Subcutaneous abdominal adipose tissue (tissue), 5 donors: ENCODE measurements around the gene FOXB1.

Experiments
- H3K27ac ChIP-seq: one replicate; pipeline ENCODE4 v1.7.0; 2013; ENCODE audit warnings: low read depth, mild to moderate bottlenecking, inconsistent platforms, low read length, moderate library complexity
- H3K27me3 ChIP-seq, 5 donors: one replicate each; pipeline ENCODE4 v1.7.0; 2013; ENCODE audit warnings: low read length in 5 of 5, inconsistent platforms in 1 of 5; ENCODE audit not compliant: control insufficient read depth in 5 of 5, insufficient read depth in 4 of 5
- H3K36me3 ChIP-seq, 5 donors: one replicate each; pipeline ENCODE4 v1.7.0; 2013; ENCODE audit warnings: low read length in 5 of 5; ENCODE audit not compliant: control insufficient read depth in 5 of 5, insufficient read depth in 5 of 5
- H3K4me1 ChIP-seq, 5 donors: one replicate each; pipeline ENCODE4 v1.7.0; 2013; ENCODE audit warnings: low read length in 5 of 5, mild to moderate bottlenecking in 3 of 5, moderate library complexity in 1 of 5; ENCODE audit not compliant: control insufficient read depth in 5 of 5, insufficient read depth in 5 of 5
- H3K4me3 ChIP-seq, 5 donors: one replicate each; pipeline ENCODE4 v1.7.0; 2013; ENCODE audit warnings: low read length in 5 of 5, low read depth in 1 of 5
- H3K9ac ChIP-seq, 5 donors: one replicate each; pipeline ENCODE4 v1.7.0; 2013; ENCODE audit warnings: low read length in 5 of 5, mild to moderate bottlenecking in 4 of 5, moderate library complexity in 3 of 5
- H3K9me3 ChIP-seq, 5 donors: one replicate each; pipeline ENCODE4 v1.7.0; 2013; ENCODE audit warnings: low read length in 5 of 5; ENCODE audit not compliant: control insufficient read depth in 5 of 5
- donor health status: healthy.
- donor health status: healthy.
- donor health status: healthy.
- donor health status: healthy.
- donor health status: healthy.

FOXB1 gene

GRCh38 chr15:60020736-60021135 lies 16.6 kb downstream of the FOXB1 start:
- no peak overlapping the region for H3K4me3 ChIP-seq
- peaks cover 2 to 13% (median 4%) of the 10 kb centered on the region in 5 donors for H3K27me3 ChIP-seq
- H3K4me1 ChIP-seq = no peaks in the 10 kb centered on the region
- H3K9me3 ChIP-seq = peaks cover 4 to 11% (median 6%) of the 10 kb centered on the region in 5 donors
- H3K36me3 ChIP-seq = no peaks in the 10 kb centered on the region
- H3K9ac ChIP-seq = no peak overlapping the region
- H3K27ac ChIP-seq = no peak overlapping the region

- H3K9ac ChIP-seq = no peak overlapping the region
- no peak overlapping the region for H3K4me3 ChIP-seq
- no peaks in the 10 kb centered on the region for H3K4me1 ChIP-seq
- no peak overlapping the region for H3K27ac ChIP-seq
- no peaks in the 10 kb centered on the region for H3K36me3 ChIP-seq
- peaks cover 4 to 11% (median 6%) of the 10 kb centered on the region in 5 donors for H3K9me3 ChIP-seq
- peaks cover 0 to 13% (median 4%) of the 10 kb centered on the region in 5 donors for H3K27me3 ChIP-seq
These were observed 17.7 kb downstream of the FOXB1 start for GRCh38 chr15:60021589-60022378.

GRCh38 chr15:60022379-60022741 lies 18.2 kb downstream of the FOXB1 start:
- Histone ChIP-seq H3K9ac (no peak overlapping the region), H3K27me3 (peaks cover 0 to 13% (median 4%) of the 10 kb centered on the region in 5 donors)

GRCh38 chr15:60026555-60026954 lies 22.4 kb downstream of the FOXB1 start:
- no peak overlapping the region for H3K4me3 ChIP-seq
- no peaks in the 10 kb centered on the region for H3K36me3 ChIP-seq
- H3K27me3 ChIP-seq = peaks cover 0 to 11% (median 4%) of the 10 kb centered on the region in 5 donors
- H3K9ac ChIP-seq = no peak overlapping the region
- H3K27ac ChIP-seq = no peak overlapping the region
- no peaks in the 10 kb centered on the region for H3K4me1 ChIP-seq
- peaks cover 0 to 4% (median 0%) of the 10 kb centered on the region in 5 donors for H3K9me3 ChIP-seq

More at GRCh38 chr15:60022379-60022741, 18.2 kb downstream of the FOXB1 start:
- Histone ChIP-seq H3K9me3 (peaks cover 2 to 8% (median 3%) of the 10 kb centered on the region in 5 donors), H3K27ac (no peak overlapping the region), H3K4me3 (no peak overlapping the region), H3K36me3 (no peaks in the 10 kb centered on the region), H3K4me1 (no peaks in the 10 kb centered on the region)

GRCh38 chr15:60035344-60035743 lies 31.2 kb downstream of the FOXB1 start:
- H3K4me3 ChIP-seq = no peak overlapping the region
- peaks cover 0 to 4% (median 0%) of the 10 kb centered on the region in 5 donors for H3K9me3 ChIP-seq
- H3K9ac ChIP-seq = no peak overlapping the region
- no peaks in the 10 kb centered on the region for H3K4me1 ChIP-seq
- no peaks in the 10 kb centered on the region for H3K36me3 ChIP-seq
- peaks cover 0 to 18% (median 7%) of the 10 kb centered on the region in 5 donors for H3K27me3 ChIP-seq
- no peak overlapping the region for H3K27ac ChIP-seq

- no peaks in the 10 kb centered on the region for H3K36me3 ChIP-seq
- no peak overlapping the region for H3K27ac ChIP-seq
- H3K4me3 ChIP-seq = no peak overlapping the region
- H3K9me3 ChIP-seq = no peaks in the 10 kb centered on the region
- no peaks in the 10 kb centered on the region for H3K4me1 ChIP-seq
- H3K27me3 ChIP-seq = peaks cover 0 to 22% (median 8%) of the 10 kb centered on the region in 5 donors
- H3K9ac ChIP-seq = no peak overlapping the region
These were observed 35.2 kb downstream of the FOXB1 start for GRCh38 chr15:60039316-60039715.

GRCh38 chr15:60043744-60044435 lies 39.8 kb downstream of the FOXB1 start:
- H3K27me3 ChIP-seq = peaks cover 0 to 7% (median 3%) of the 10 kb centered on the region in 5 donors
- no peak overlapping the region for H3K9ac ChIP-seq
- no peak overlapping the region for H3K27ac ChIP-seq
- H3K4me3 ChIP-seq = no peak overlapping the region
- no peaks in the 10 kb centered on the region for H3K4me1 ChIP-seq
- H3K36me3 ChIP-seq = no peaks in the 10 kb centered on the region
- no peaks in the 10 kb centered on the region for H3K9me3 ChIP-seq

GRCh38 chr15:60044636-60045270 lies 40.6 kb downstream of the FOXB1 start:
- Histone ChIP-seq H3K27me3 (peaks cover 0 to 3% (median 0%) of the 10 kb centered on the region in 5 donors), H3K9me3 (peaks cover 1 to 6% (median 5%) of the 10 kb centered on the region in 5 donors), H3K9ac (no peak overlapping the region), H3K4me1 (no peaks in the 10 kb centered on the region), H3K4me3 (no peak overlapping the region), H3K36me3 (no peaks in the 10 kb centered on the region), H3K27ac (no peak overlapping the region)

- Histone ChIP-seq H3K36me3 (no peaks in the 10 kb centered on the region), H3K4me1 (no peaks in the 10 kb centered on the region), H3K9me3 (peaks cover 5 to 15% (median 10%) of the 10 kb centered on the region in 5 donors), H3K4me3 (no peak overlapping the region), H3K9ac (no peak overlapping the region), H3K27ac (no peak overlapping the region), H3K27me3 (peaks cover 0 to 3% (median 0%) of the 10 kb centered on the region in 5 donors)
These were observed 43.6 kb downstream of the FOXB1 start for GRCh38 chr15:60047701-60048100.

GRCh38 chr15:60049948-60050347 lies 45.8 kb downstream of the FOXB1 start:
- H3K4me3 ChIP-seq = no peak overlapping the region
- H3K27me3 ChIP-seq = peaks cover 0 to 5% (median 0%) of the 10 kb centered on the region in 5 donors
- H3K27ac ChIP-seq = no peak overlapping the region
- H3K9me3 ChIP-seq = peaks cover 5 to 15% (median 10%) of the 10 kb centered on the region in 5 donors
- H3K9ac ChIP-seq = no peak overlapping the region
- no peaks in the 10 kb centered on the region for H3K4me1 ChIP-seq
- H3K36me3 ChIP-seq = no peaks in the 10 kb centered on the region
